Pancreas (tissue), 10 donors: ENCODE results near the gene TLCD1. TPM values are rescaled to one million over a fixed set of nuclear protein-coding genes. Genes with fewer than 3 reads are reported as not detected.

Experiments
- ATAC-seq, 4 donors: fragments of 200-7000 bp; cut with Tn5 transposase; one replicate each; pipeline versions ENCODE4 v1.8.0 to v1.9.1; 2020; ENCODE audit warnings: mild to moderate bottlenecking in 4 of 4, moderate library complexity in 4 of 4
- DNase-seq, 6 donors: peaks; one replicate each; pipeline ENCODE4 v3.0.0-alpha.2; 2020
- FAIRE-seq: peaks from 2 replicates; lab custom pipeline; 2012; peaks lifted over from hg19 to GRCh38; lab: Jason Lieb, UNC
- H3K27ac ChIP-seq, 4 donors: fragments of 200-600 bp; sonication (generic); 1 replicate in 3 of 4; 2 replicates in 1 of 4; pipeline versions ENCODE4 v1.5.0 to v1.8.0; 2020
- H3K27me3 ChIP-seq, 4 donors: fragments of 200-600 bp; one replicate each; pipeline ENCODE4 v1.8.0; 2021
- H3K36me3 ChIP-seq, 3 donors: fragments of 200-600 bp; sonication (generic) in 1 of 3; one replicate each; pipeline versions ENCODE4 v1.5.0 to v1.8.0; 2020 to 2021
- H3K4me1 ChIP-seq, 3 donors: fragments of 200-600 bp; one replicate each; pipeline ENCODE4 v1.8.0; 2021
- H3K4me3 ChIP-seq, 4 donors: fragments of 200-600 bp; sonication (generic) in 2 of 4; one replicate each; pipeline versions ENCODE4 v1.5.0 to v1.8.0; 2020 to 2021
- H3K9me3 ChIP-seq, 4 donors: fragments of 200-600 bp; one replicate each; pipeline ENCODE4 v1.8.0; 2021
- WGBS, 2 donors: extraction: QIAGEN DNeasy Blood & Tissue Kit; methylation state at CpG; one replicate each; pipeline ENCODE4 v1.1.7; 2013; 5-methylcytosine and 5-hydroxymethylcytosine counted together
- intact Hi-C, 3 donors: fragments of 100-400 bp; cut with DNase I; formaldehyde crosslinking; loops; one replicate each; pipeline versions ENCODE4 v1.11.1 to v1.14.2; 2022
- polyA plus RNA-seq, 2 donors: library from polyadenylated mRNA; stranded (reverse); fragments of 200-250 nt; gene quantifications; one replicate each; pipeline ENCODE4 v1.2.3, GENCODE V29; 2013
- total RNA-seq, 6 donors: library from RNA; stranded (reverse); fragmentation: NEBNext Ultra II Directional in 4 of 6; extraction: Animal tissue kit (Norgen Biotek cat#: 25700) in 4 of 6; gene quantifications; one replicate each; pipeline versions ENCODE4 v1.2.1 to v1.2.4, GENCODE V29; 2021 to 2023
- TF ChIP-seq, protein P1 (sequence below), 4 donors: fragments of 200-600 bp; sonication (generic) in 3 of 4; IDR thresholded peaks; one replicate each; pipeline versions ENCODE4 v1.5.0 to v1.8.0; 2021; ENCODE audit warnings: antibody characterized with exemption in 4 of 4
- donor health status: healthy with polysubstance abuse.
- donor health status: DM: no; HTN: no; CAD: no; lungs with moderate emphysema.
- donor health status: DM: no; HTN: no; CAD: no.
- donor health status: control.
- donor health status: control.
- donor health status: Bipolar disorder and iron deficiency.
- donor health status: DM: yes; HTN: yes; CAD: no.
- donor health status: DM: no; HTN: no; CAD: no.
- donor health status: DM: no; HTN: no; CAD: no.
- donor health status: DM: yes; HTN: yes; CAD: no.

TLCD1 gene
- total and polyA plus RNA-seq, 8 donors: 3.7 to 10.5 (median 5.3) TPM

DNA sequence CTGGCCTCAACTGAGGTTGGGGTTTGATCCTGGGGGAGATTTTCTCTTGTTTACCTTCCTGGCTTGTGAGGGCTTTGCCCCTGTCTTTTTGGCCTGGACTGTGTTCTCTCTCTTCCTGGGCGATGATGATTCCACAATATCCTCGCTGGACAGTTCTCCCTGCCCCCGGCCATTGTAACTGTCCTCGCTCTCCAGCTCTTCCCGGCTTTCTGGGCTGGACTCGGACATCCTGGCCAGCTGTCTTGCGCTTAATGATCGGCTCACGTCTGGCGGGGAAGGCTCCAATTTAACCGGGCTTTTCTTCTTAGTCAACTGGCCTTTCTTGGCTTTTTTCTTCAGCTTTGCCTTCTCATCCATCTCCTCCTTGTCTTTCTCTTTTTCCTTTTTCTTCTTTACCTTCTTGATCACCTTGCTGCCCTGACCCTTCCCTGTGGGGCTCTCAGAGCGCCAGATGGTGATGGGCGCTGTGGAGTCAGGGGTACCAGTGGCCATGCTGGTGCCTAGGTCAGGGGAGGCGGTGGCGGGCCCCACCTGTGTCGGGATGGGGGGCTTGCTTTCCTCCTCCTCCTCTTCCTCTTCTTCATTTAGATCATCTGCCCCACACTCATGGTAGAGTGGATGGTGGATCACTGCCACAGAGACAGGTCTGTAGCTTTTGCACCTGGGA lies 22.3 kb downstream of the TLCD1 start:
- peaks cover 0 to 38% (median 33%) of the 10 kb centered on the region in 3 donors for H3K36me3 ChIP-seq
- no peak overlapping the region for H3K4me3 ChIP-seq
- no peak overlapping the region for H3K27ac ChIP-seq
- intact Hi-C loops: no loop called here
- no peaks in the 10 kb centered on the region for H3K27me3 ChIP-seq
- ATAC-seq (no peak), FAIRE-seq (no peak), DNase-seq (no peak)
- H3K9me3 ChIP-seq: no peaks in the 10 kb centered on the region
- 85 to 89% methylated on average over 16 of the region's 16 CpGs for WGBS, 2 donors
- no peaks in the 10 kb centered on the region for H3K4me1 ChIP-seq
- TF ChIP-seq, protein P1, sequence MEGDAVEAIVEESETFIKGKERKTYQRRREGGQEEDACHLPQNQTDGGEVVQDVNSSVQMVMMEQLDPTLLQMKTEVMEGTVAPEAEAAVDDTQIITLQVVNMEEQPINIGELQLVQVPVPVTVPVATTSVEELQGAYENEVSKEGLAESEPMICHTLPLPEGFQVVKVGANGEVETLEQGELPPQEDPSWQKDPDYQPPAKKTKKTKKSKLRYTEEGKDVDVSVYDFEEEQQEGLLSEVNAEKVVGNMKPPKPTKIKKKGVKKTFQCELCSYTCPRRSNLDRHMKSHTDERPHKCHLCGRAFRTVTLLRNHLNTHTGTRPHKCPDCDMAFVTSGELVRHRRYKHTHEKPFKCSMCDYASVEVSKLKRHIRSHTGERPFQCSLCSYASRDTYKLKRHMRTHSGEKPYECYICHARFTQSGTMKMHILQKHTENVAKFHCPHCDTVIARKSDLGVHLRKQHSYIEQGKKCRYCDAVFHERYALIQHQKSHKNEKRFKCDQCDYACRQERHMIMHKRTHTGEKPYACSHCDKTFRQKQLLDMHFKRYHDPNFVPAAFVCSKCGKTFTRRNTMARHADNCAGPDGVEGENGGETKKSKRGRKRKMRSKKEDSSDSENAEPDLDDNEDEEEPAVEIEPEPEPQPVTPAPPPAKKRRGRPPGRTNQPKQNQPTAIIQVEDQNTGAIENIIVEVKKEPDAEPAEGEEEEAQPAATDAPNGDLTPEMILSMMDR (IDR thresholded peaks at IDR 0.05): no peak

DNA sequence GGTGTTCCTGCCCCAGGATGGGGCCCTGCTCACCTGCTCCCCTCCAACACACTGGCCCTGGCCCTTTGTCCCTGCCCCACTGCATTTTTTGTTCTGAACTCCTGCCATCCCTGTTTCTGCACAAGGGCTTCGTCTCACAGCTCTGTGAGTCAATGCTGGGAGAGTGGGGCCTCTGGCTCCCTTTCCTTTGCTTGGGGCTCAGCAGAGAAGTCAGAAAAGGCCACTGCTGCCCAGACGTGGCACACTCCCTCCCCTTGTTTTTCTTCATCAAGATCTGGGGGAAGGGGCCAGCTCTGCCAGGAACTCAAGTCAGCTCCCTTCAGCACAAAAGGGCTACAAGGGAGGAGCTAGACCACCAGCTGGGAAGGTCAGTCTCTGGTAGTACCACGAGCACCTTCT lies 23.3 kb downstream of the TLCD1 start:
- ATAC-seq (no peak), FAIRE-seq (no peak), DNase-seq (no peak)
- TF ChIP-seq, protein P1 (IDR thresholded peaks at IDR 0.05): no peak
- Histone ChIP-seq H3K4me3 (no peak overlapping the region), H3K27ac (no peak overlapping the region), H3K36me3 (peaks cover 2 to 47% (median 43%) of the 10 kb centered on the region in 3 donors), H3K27me3 (no peaks in the 10 kb centered on the region), H3K4me1 (no peaks in the 10 kb centered on the region), H3K9me3 (no peaks in the 10 kb centered on the region)
- WGBS, 2 donors: 81 to 92% methylated on average over 3 of the region's 3 CpGs
- intact Hi-C loops: no loop called here

DNA sequence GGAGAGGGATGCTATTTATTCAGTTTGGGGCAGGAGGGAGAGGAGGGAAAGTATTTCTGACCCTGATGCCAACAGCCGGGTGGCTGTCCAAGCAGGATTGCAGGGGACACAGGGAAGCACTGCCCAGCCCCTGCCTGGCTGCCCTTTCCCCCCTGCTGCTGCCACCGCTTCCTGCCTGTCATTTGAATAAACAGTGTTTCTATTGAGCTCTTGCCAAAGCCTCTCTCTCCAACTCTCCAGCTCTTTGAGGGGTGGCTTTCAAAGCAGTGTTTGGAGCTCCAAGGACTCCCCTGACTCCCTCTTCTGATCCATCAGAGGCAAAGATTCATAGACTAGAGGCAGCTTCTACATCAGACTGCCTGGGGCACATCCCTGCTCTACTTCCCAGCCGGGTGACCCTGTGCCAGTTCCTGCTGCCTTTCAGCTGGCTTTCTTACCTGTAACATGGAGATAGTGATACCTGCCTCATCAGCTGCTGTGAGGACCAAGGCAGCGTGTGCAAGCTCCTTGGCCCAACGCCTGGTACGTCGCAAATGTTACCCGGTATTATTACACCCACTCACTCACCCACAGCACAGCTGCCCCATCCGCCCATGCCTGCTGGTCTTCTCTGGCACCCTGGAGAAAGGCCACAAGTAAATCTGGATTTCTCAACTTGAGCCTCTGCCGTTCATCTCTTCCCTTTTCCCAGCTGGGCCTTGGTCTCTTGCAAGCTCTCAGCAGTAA lies 23.8 kb downstream of the TLCD1 start:
- ATAC-seq: no peak
- TF ChIP-seq, protein P1 (IDR thresholded peaks at IDR 0.05): no peak
- H3K4me3 ChIP-seq: no peak overlapping the region
- no peak for FAIRE-seq
- H3K27me3 ChIP-seq: no peaks in the 10 kb centered on the region
- no peak overlapping the region for H3K27ac ChIP-seq
- DNase-seq: no peak
- WGBS, 2 donors: 78 to 81% methylated on average over 10 of the region's 10 CpGs
- intact Hi-C loops: no loop called here
- H3K36me3 ChIP-seq: peaks cover 8 to 53% (median 48%) of the 10 kb centered on the region in 3 donors
- H3K4me1 ChIP-seq: no peaks in the 10 kb centered on the region
- H3K9me3 ChIP-seq: no peaks in the 10 kb centered on the region

DNA sequence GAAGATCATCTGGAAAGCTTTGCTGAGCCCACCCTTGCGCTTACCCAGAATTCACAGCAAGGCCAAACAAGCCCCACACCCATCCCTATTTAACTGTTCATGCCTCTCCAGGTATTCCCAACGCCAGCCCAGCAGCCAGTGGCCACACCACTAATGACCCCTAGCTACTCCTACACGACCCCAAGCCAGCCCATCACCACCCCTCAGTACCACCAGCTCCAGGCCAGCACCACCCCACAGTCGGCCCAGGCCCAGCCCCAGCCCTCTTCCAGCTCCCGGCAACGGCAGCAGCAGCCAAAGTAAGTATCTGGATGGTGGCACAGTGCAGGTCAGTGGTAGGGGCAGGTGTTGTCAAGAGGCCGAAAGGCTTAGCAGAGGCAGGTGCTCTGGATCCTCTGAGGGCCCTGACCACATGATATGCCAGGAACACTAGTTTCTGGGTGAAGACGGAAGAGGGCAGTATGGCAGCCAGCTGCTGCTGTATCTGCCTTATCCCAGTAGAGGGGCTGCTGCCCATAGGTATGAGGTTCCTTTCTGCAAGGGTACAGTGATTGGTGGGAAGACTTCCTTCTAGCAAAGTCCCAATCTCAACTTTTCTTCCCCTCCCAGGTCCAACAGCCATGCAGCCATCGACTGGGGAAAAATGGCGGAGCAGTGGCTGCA lies 25.1 kb downstream of the TLCD1 start:
- TF ChIP-seq, protein P1 (IDR thresholded peaks at IDR 0.05): no peak
- no peaks in the 10 kb centered on the region for H3K27me3 ChIP-seq
- no peak overlapping the region for H3K4me3 ChIP-seq
- H3K4me1 ChIP-seq: no peaks in the 10 kb centered on the region
- intact Hi-C loops: no loop called here
- no peak overlapping the region for H3K27ac ChIP-seq
- DNase-seq (no peak), ATAC-seq (no peak), FAIRE-seq (no peak)
- WGBS, 2 donors: 88 to 95% methylated on average over 10 of the region's 10 CpGs
- H3K36me3 ChIP-seq: peaks cover 9 to 65% (median 54%) of the 10 kb centered on the region in 3 donors
- H3K9me3 ChIP-seq: no peaks in the 10 kb centered on the region
